GM19240 (cell line): ENCODE measurements around the gene MPZL3.
"Not testable (repeated sequence)": the region's sequence is repeated elsewhere in the genome, so short reads cannot be mapped to it uniquely, and the experiment has no call there.

ENCODE experiments used
- DNase-seq: peaks from one replicate; pipeline ENCODE4 v3.0.0; 2011; ENCODE audit warnings: low spot score; ENCODE audit not compliant: insufficient read length

Gene MPZL3

GRCh38 chr11:118184784-118185579, 67.2 kb downstream of the MPZL3 start:
- no peak for DNase-seq

GRCh38 chr11:118183691-118184090, 68.5 kb downstream of the MPZL3 start:
- not testable (repeated sequence) for DNase-seq

GRCh38 chr11:118180300-118180703, 71.9 kb downstream of the MPZL3 start:
- no peak for DNase-seq

GRCh38 chr11:118176778-118177134, 75.4 kb downstream of the MPZL3 start:
- DNase-seq: no peak
